OCI-LY1 (cell line): ENCODE data around the gene SF3B3.

Experiments used
- EZH2 ChIP-seq: fragments of 200-600 bp; sonication (generic), shearing (Covaris generic); IDR thresholded peaks from 2 replicates; pipeline ENCODE4 v1.8.0; 2017; ENCODE audit warnings: borderline replicate concordance, mixed run types, mild to moderate bottlenecking, antibody characterized with exemption, low read length, moderate library complexity, mixed read lengths
- TF ChIP-seq, protein P1 (sequence below): fragments of 200-600 bp; sonication (generic), shearing (Covaris generic); IDR thresholded peaks from 2 replicates; pipeline ENCODE4 v1.5.1; 2017; ENCODE audit warnings: mild to moderate bottlenecking, antibody characterized with exemption, low read length, moderate library complexity, mixed read lengths

DNA sequence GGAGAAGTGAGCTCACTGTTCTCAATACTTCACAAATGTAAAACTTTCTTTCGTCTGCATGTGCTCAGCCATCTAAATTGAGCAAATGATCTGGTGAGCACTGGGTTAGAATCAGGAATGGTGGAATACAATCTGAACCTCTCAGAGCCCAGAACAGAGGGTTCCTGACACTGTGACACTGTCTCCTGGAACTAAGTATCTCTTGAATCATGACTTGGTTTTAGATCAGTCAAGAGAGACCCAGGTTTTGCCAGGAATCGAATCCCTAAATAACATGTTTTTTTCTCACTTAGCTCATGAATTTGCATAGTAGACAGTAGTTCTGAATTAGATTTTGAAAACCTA, 49.3 kb downstream of the SF3B3 start:
- no peak for TF ChIP-seq EZH2
- TF ChIP-seq, protein P1, sequence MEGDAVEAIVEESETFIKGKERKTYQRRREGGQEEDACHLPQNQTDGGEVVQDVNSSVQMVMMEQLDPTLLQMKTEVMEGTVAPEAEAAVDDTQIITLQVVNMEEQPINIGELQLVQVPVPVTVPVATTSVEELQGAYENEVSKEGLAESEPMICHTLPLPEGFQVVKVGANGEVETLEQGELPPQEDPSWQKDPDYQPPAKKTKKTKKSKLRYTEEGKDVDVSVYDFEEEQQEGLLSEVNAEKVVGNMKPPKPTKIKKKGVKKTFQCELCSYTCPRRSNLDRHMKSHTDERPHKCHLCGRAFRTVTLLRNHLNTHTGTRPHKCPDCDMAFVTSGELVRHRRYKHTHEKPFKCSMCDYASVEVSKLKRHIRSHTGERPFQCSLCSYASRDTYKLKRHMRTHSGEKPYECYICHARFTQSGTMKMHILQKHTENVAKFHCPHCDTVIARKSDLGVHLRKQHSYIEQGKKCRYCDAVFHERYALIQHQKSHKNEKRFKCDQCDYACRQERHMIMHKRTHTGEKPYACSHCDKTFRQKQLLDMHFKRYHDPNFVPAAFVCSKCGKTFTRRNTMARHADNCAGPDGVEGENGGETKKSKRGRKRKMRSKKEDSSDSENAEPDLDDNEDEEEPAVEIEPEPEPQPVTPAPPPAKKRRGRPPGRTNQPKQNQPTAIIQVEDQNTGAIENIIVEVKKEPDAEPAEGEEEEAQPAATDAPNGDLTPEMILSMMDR: no peak
